ENCODE measurements around the gene CLPTM1. TPM values are rescaled to one million over a fixed set of nuclear protein-coding genes. Genes with fewer than 3 reads are reported as not detected.

CLPTM1 gene
- total and polyA plus RNA-seq, 9 of the 15 experiments (the other 6 are each of a cell fraction or from before 2014, with no cell fraction given), result 0.37 to 96.0 (median 27.5) TPM

DNA sequence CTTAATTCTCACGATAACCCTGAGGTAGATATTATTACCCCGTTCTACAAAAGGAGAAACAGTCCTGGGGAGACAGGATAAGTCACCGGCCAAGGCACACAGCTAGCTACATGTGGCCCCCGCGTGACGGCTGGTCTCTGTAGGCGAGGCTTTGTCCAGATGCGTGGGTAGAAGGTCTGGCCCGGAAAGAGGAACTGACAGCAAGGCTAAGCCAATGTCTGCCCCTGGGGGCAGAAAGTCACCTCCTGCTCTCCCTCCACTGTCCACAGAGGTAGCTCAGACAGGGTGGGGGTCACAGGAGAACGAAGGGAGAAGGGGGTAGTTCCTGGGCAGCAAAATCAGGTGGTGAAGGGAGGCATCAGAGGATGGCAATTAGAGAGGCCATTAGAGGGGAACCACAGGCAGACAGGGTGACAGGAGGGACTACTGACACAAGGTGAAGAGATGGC is 11.4 kb upstream of the CLPTM1 start (continued):
- TF ChIP-seq EWSR1 (IDR thresholded peaks at IDR 0.05; ENCODE audit: borderline replicate concordance, low read depth, partially characterized antibody) (no peak), ZNF699 (CRISPR knock-in tag; IDR thresholded peaks at IDR 0.05; ENCODE audit: insufficient replicate concordance) (no peak), ZKSCAN3 (CRISPR knock-in tag; IDR thresholded peaks at IDR 0.05) (no peak), THRB (CRISPR knock-in tag; conservative IDR thresholded peaks at IDR 0.05) (no peak), ARID2 (IDR thresholded peaks at IDR 0.05) (no peak), NEUROD1 (IDR thresholded peaks at IDR 0.05; ENCODE audit: borderline replicate concordance, low read depth, low read length, partially characterized antibody) (no peak), CAMTA2 (CRISPR knock-in tag; conservative IDR thresholded peaks at IDR 0.05) (no peak), ARID3B (CRISPR knock-in tag; IDR thresholded peaks at IDR 0.05; ENCODE audit: borderline replicate concordance) (no peak), CTBP1 (IDR thresholded peaks at IDR 0.05; ENCODE audit: borderline replicate concordance) (peak; percentile 55; the same call in 1 of the 2 replicates), FOXK2 (conservative IDR thresholded peaks at IDR 0.05 in 1 of 2, IDR thresholded peaks at IDR 0.05 in 1 of 2; ENCODE audit: low read depth in 2 of 2) (peak; percentile 21 to 34; a peak in 2 of 4 replicates), RB1 (IDR thresholded peaks at IDR 0.05; ENCODE audit: low read depth) (no peak), SMARCB1 (IDR thresholded peaks at IDR 0.05; ENCODE audit: insufficient read length, low read depth) (no peak), HNRNPK (IDR thresholded peaks at IDR 0.05; ENCODE audit: low read depth, low read length, poor library complexity, severe bottlenecking) (no peak), CHD4 (IDR thresholded peaks at IDR 0.05; ENCODE audit: insufficient read depth, insufficient replicate concordance, low read depth, low read length, poor library complexity, severe bottlenecking) (no peak), ZNF766 (CRISPR knock-in tag; conservative IDR thresholded peaks at IDR 0.05) (peak; percentile 69; the same call in 1 of the 2 replicates), NR2C1 (IDR thresholded peaks at IDR 0.05) (no peak), NR2C1 (tag; IDR thresholded peaks at IDR 0.05) (no peak; the same call in 1 of the 2 replicates), NCOA6 (IDR thresholded peaks at IDR 0.05) (no peak), PPARD (CRISPR knock-in tag; IDR thresholded peaks at IDR 0.05) (no peak), MEIS2 (IDR thresholded peaks at IDR 0.05; ENCODE audit: partially characterized antibody) (peak; percentile 41)
- TF ChIP-seq, protein P1, sequence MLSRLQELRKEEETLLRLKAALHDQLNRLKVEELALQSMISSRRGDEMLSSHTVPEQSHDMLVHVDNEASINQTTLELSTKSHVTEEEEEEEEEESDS (CRISPR knock-in tag; IDR thresholded peaks at IDR 0.05), result no peak
- TF ChIP-seq, protein P2, sequence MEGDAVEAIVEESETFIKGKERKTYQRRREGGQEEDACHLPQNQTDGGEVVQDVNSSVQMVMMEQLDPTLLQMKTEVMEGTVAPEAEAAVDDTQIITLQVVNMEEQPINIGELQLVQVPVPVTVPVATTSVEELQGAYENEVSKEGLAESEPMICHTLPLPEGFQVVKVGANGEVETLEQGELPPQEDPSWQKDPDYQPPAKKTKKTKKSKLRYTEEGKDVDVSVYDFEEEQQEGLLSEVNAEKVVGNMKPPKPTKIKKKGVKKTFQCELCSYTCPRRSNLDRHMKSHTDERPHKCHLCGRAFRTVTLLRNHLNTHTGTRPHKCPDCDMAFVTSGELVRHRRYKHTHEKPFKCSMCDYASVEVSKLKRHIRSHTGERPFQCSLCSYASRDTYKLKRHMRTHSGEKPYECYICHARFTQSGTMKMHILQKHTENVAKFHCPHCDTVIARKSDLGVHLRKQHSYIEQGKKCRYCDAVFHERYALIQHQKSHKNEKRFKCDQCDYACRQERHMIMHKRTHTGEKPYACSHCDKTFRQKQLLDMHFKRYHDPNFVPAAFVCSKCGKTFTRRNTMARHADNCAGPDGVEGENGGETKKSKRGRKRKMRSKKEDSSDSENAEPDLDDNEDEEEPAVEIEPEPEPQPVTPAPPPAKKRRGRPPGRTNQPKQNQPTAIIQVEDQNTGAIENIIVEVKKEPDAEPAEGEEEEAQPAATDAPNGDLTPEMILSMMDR (IDR thresholded peaks at IDR 0.05 in 2 of 3, conservative IDR thresholded peaks at IDR 0.05 in 1 of 3; ENCODE audit: insufficient read depth in 2 of 3, low read depth in 1 of 3, low read length in 3 of 3), result peak; percentile 27 to 43 (median 35); a peak in 3 of 6 replicates
- TF ChIP-seq, protein P3, sequence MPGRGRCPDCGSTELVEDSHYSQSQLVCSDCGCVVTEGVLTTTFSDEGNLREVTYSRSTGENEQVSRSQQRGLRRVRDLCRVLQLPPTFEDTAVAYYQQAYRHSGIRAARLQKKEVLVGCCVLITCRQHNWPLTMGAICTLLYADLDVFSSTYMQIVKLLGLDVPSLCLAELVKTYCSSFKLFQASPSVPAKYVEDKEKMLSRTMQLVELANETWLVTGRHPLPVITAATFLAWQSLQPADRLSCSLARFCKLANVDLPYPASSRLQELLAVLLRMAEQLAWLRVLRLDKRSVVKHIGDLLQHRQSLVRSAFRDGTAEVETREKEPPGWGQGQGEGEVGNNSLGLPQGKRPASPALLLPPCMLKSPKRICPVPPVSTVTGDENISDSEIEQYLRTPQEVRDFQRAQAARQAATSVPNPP (IDR thresholded peaks at IDR 0.05; ENCODE audit: borderline replicate concordance, insufficient read depth, insufficient read length), result no peak

All from K562 (cell line).